GM21526 (cell line): ENCODE data around the gene CLCF1.

Source experiments
- ATAC-seq: cut with Tn5 transposase; IDR thresholded peaks from one replicate; pipeline ENCODE4 v1.9.1; 2021; ENCODE audit warnings: moderate library complexity; ENCODE audit not compliant: unreplicated experiment, low FRiP score

Gene CLCF1

GRCh38 chr11:67372993-67373647 is at the start of gene CLCF1:
Gene CLCF1 (minus strand): TSS chr11:67373598. CDS start chr11:67373539, 59 bp downstream.
- no peak for ATAC-seq

GRCh38 chr11:67422891-67423290 is 49.5 kb upstream of the CLCF1 start:
- no peak for ATAC-seq

GRCh38 chr11:67421430-67422031 is 48.1 kb upstream of the CLCF1 start:
- ATAC-seq: no peak

- peak; percentile 66 for ATAC-seq
These were observed 47.4 kb upstream of the CLCF1 start for GRCh38 chr11:67420646-67421429.

GRCh38 chr11:67420147-67420645 is 46.8 kb upstream of the CLCF1 start:
- ATAC-seq: no peak

GRCh38 chr11:67419325-67420049 is 46.1 kb upstream of the CLCF1 start:
- no peak for ATAC-seq

GRCh38 chr11:67418476-67419281 is 45.3 kb upstream of the CLCF1 start:
- no peak for ATAC-seq

GRCh38 chr11:67417425-67417824 is 44.0 kb upstream of the CLCF1 start:
- ATAC-seq: no peak

GRCh38 chr11:67416416-67417335 is 43.3 kb upstream of the CLCF1 start:
- no peak for ATAC-seq

GRCh38 chr11:67415501-67416304 is 42.3 kb upstream of the CLCF1 start, which contains the start of gene CARNS1:
Gene CARNS1 (plus strand): TSS chr11:67415678. CDS start chr11:67416200, 522 bp downstream.
- ATAC-seq: no peak

GRCh38 chr11:67413266-67413849 is 40.0 kb upstream of the CLCF1 start:
- ATAC-seq: no peak

- no peak for ATAC-seq
These were observed 39.2 kb upstream of the CLCF1 start for GRCh38 chr11:67412495-67413179.

GRCh38 chr11:67411785-67412152 is 38.4 kb upstream of the CLCF1 start:
- no peak for ATAC-seq

GRCh38 chr11:67410984-67411784 is 37.8 kb upstream of the CLCF1 start:
- no peak for ATAC-seq

- no peak for ATAC-seq
These were observed 37.0 kb upstream of the CLCF1 start for GRCh38 chr11:67410369-67410831.

- no peak for ATAC-seq
These were observed 36.5 kb upstream of the CLCF1 start for GRCh38 chr11:67409781-67410368.
